HG02970 (cell line): ENCODE results near the gene MOGAT2.
"Not testable (repeated sequence)": the region's sequence is repeated elsewhere in the genome, so short reads cannot be mapped to it uniquely, and the experiment has no call there.

Source experiments
- ATAC-seq: cut with Tn5 transposase; IDR thresholded peaks from one replicate; pipeline ENCODE4 v1.9.1; 2021; ENCODE audit warnings: mild to moderate bottlenecking, moderate library complexity, moderate number of reproducible peaks; ENCODE audit not compliant: unreplicated experiment, low FRiP score

MOGAT2 gene

DNA sequence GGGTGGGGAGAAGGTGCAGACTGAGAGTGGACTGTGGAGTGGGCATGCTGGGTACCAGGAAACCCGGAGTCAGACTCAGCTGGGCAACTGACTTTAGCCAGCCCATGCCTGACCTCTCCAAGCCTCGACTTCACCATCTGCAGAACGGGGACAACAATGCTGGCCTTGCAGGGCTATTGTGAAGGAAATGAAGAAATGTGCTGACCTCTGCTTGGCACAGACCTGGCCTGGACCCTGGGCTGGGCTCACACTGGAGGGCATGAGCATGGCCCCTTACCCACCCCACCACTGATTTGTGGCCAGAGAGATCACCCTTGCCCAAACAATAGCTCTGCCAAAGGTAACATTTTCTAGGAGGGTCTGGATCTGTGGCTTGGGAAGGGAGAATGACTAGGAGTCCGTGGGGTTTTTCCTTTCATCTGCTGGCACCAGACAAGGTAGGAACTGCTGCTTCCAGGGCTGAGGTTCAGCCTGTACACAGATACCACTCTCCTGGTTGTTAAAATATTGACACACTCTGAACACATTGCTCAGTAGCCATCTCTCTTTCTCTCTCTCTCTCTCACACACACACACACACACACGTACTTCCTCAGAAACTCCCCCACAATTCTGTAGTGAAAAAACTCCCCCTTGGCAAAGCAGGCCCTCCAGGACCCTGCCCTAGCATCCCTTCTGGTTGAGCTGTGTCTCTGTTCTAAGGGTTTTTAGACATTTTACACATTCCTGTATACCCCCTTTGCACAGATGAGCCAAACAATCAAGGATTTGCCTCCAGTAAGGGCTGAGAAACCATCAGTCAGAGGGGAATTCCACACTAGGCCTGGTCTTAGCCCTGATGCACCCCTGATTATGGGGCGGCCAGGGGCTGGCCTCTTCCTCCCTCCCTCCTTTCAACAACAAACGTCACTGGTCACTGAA is 1.0 kb downstream of the MOGAT2 start:
- no peak for ATAC-seq

GRCh38 chr11:75719340-75720239 is 2.0 kb downstream of the MOGAT2 start:
- ATAC-seq = no peak

GRCh38 chr11:75720639-75721038 is 3.0 kb downstream of the MOGAT2 start:
- no peak for ATAC-seq

DNA sequence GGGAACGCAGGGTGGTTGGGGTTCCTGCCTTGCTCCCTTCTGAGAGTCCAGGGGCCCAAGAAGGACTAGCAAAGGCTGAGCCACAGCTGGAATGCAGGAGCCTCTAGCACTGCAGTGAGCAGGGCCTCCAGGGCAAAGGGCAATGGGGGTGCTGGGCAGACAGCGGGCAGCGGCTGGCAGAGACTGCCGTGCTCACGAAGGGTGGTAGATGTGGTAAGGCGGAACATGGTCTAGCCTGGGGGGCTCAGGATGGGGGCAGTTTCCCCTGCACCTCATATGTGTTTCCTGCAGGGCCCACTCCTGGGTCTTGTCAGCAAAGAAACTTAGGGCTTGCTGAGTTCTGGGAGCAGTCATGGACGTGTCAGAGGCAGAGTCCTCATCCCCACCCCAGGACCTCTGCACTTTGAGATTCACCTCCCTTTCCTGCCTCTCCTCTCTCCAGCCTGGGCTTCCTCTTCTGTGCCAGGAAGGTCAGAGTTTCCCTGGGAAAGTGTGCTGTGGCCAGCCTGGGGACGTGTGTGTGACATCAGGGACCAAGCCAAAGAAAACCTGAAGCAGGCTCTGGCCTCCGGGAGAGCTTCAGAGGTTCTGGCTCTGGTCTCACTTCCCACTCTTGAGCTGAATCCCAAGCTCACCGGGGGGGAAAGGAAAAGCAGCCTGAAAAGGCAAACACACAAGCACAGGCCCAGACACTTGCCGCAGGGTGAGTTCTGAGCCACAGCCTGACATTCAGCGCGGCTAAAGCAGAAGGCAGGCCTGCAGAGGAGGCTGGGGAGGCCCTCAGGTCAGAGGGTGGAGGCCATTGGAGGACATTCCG is 4.4 kb downstream of the MOGAT2 start:
- no peak for ATAC-seq

DNA sequence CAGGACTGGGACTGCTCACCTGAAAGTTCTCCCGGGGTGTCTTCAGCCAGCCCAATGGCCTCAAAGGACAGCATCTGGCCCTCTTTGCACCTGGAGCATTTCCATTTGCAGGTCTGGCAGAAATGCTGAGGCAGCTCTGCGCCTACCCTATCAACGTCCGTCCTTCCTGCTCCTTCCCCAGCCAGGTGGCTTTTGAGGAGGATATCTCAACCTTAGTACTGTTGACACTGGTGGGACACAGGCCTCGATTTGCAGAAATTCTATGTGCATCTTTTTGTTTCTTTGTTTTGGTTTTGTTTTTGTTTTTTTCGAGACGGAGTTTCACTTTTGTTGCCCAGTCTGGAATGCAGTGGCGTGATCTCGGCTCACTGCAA is 5.0 kb downstream of the MOGAT2 start:
- ATAC-seq = no peak

GRCh38 chr11:75725547-75726320 is 8.1 kb downstream of the MOGAT2 start:
- ATAC-seq = no peak

GRCh38 chr11:75728992-75729391 is 11.4 kb downstream of the MOGAT2 start:
- no peak for ATAC-seq

- ATAC-seq = no peak
Observed at GRCh38 chr11:75731095-75731494, 13.5 kb downstream of the MOGAT2 start.

DNA sequence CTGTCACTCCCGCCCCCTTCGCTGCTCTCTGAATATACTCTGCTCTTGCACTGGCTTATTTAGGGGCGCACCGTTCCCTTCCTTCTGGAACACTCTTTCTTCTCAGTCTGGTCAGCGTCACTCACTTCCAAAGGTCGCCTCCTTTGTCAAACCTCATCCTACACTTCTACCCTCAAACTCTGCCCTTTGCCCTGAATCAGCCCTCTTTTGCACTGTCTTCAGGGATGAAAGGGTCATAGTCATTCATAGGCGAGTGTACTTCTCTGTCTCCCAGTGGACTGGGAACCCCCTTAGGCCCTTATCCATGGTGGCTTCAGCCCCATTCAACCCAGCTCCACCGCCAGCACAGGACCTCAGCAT is 15.4 kb downstream of the MOGAT2 start:
- no peak for ATAC-seq

GRCh38 chr11:75733431-75734107 is 15.9 kb downstream of the MOGAT2 start:
- no peak for ATAC-seq

GRCh38 chr11:75734491-75735180 is 17.0 kb downstream of the MOGAT2 start:
- no peak for ATAC-seq

DNA sequence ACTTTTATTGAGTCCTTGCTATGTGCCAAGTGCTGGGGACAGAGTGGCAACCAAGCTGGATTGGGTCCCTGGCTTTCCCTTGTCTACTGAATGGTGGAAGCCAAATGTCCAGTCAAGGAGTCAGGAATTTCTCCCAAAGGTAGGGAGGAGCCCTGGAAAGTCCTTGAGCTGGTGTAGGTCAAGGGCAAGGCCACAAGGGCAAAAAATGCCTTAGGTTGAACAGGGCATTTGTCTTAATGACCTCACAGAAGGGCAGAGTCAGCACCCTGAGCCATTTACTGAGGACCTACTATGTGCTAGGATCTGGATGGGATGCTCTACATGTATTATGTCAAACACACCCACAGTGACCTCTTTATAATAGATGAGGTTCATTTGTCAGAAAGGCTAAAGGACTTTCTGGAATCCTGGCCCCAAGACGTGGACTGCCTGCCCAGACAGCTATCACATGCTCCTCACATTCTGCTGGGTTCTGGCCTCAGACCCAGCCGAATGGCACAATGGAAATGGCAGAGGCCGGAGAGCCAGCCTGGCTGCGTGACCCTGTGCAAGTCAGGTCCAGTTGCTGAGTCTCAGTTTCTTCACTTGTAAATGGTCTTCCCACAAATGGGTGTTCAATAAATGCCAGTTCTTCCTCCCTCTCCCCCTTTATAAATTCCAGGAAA is 17.7 kb downstream of the MOGAT2 start:
- no peak for ATAC-seq

GRCh38 chr11:75737314-75737713 is 19.7 kb downstream of the MOGAT2 start:
- no peak for ATAC-seq

- ATAC-seq = no peak
Observed at GRCh38 chr11:75740681-75741080, 23.0 kb downstream of the MOGAT2 start.

DNA sequence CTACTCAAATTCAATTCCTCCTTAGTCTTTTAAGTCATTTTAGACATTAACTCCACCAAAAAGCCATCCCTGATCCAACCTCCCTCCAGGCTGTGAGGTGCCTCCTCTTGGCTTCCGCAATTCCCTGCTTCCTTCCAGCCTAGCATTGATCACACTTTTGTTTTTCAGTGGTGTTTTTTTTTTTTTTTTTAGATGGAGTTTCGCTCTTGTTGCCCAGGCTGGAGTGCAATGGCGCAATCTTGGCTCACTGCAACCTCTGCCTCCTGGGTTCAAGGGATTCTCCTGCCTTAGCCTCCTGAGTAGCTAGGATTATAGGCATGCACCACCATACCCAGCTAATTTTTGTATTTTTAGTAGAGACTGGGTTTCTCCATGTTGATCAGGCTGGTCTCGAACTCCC is 25.5 kb downstream of the MOGAT2 start:
- ATAC-seq = not testable (repeated sequence)

- no peak for ATAC-seq
Observed at GRCh38 chr11:75743711-75744563, 26.3 kb downstream of the MOGAT2 start.

- no peak for ATAC-seq
Observed at GRCh38 chr11:75745807-75746206, 28.2 kb downstream of the MOGAT2 start.
